ENCODE measurements around the gene ABCC9. TPM values are rescaled to one million over a fixed set of nuclear protein-coding genes. Genes with fewer than 3 reads are reported as not detected.

Gene ABCC9
- total RNA-seq, 1 donor from 2014 or later, result 0.17 TPM

- Histone ChIP-seq H3K4me3 (ENCODE audit: low read depth, low read length) (no peak overlapping the region), H3K27me3 (ENCODE audit: control insufficient read depth, insufficient read depth, low read length) (no peaks in the 10 kb centered on the region), H3K36me3 (ENCODE audit: control insufficient read depth, insufficient read depth, low read length) (no peaks in the 10 kb centered on the region)
- no peak for DNase-seq (ENCODE audit: low read depth)
- TF ChIP-seq CTCF (IDR thresholded peaks at IDR 0.05; ENCODE audit: insufficient read depth, low read length, poor library complexity, severe bottlenecking), result no peak
Observed at GRCh38 chr12:21825886-21826617, 115.2 kb downstream of the ABCC9 start.

GRCh38 chr12:21823581-21823980 is 117.6 kb downstream of the ABCC9 start:
- no peak for DNase-seq (ENCODE audit: low read depth)
- TF ChIP-seq CTCF (IDR thresholded peaks at IDR 0.05; ENCODE audit: insufficient read depth, low read length, poor library complexity, severe bottlenecking), result no peak

GRCh38 chr12:21819678-21820077 is 121.5 kb downstream of the ABCC9 start:
- H3K36me3 ChIP-seq (ENCODE audit: control insufficient read depth, insufficient read depth, low read length), result no peaks in the 10 kb centered on the region
- H3K27me3 ChIP-seq (ENCODE audit: control insufficient read depth, insufficient read depth, low read length), result no peaks in the 10 kb centered on the region
- H3K4me3 ChIP-seq (ENCODE audit: low read depth, low read length), result no peak overlapping the region
- no peak for TF ChIP-seq CTCF (IDR thresholded peaks at IDR 0.05; ENCODE audit: insufficient read depth, low read length, poor library complexity, severe bottlenecking)
- DNase-seq (ENCODE audit: low read depth), result no peak

More at GRCh38 chr12:21823581-21823980, 117.6 kb downstream of the ABCC9 start:
- Histone ChIP-seq H3K36me3 (ENCODE audit: control insufficient read depth, insufficient read depth, low read length) (no peaks in the 10 kb centered on the region), H3K4me3 (ENCODE audit: low read depth, low read length) (no peak overlapping the region), H3K27me3 (ENCODE audit: control insufficient read depth, insufficient read depth, low read length) (no peaks in the 10 kb centered on the region)

GRCh38 chr12:21819236-21819635 is 122.0 kb downstream of the ABCC9 start:
- no peak for DNase-seq (ENCODE audit: low read depth)
- Histone ChIP-seq H3K36me3 (ENCODE audit: control insufficient read depth, insufficient read depth, low read length) (no peaks in the 10 kb centered on the region), H3K4me3 (ENCODE audit: low read depth, low read length) (no peak overlapping the region), H3K27me3 (ENCODE audit: control insufficient read depth, insufficient read depth, low read length) (no peaks in the 10 kb centered on the region)
- TF ChIP-seq CTCF (IDR thresholded peaks at IDR 0.05; ENCODE audit: insufficient read depth, low read length, poor library complexity, severe bottlenecking), result no peak

- Histone ChIP-seq H3K36me3 (ENCODE audit: control insufficient read depth, insufficient read depth, low read length) (no peaks in the 10 kb centered on the region), H3K27me3 (ENCODE audit: control insufficient read depth, insufficient read depth, low read length) (no peaks in the 10 kb centered on the region), H3K4me3 (ENCODE audit: low read depth, low read length) (no peak overlapping the region)
- no peak for TF ChIP-seq CTCF (IDR thresholded peaks at IDR 0.05; ENCODE audit: insufficient read depth, low read length, poor library complexity, severe bottlenecking)
- no peak for DNase-seq (ENCODE audit: low read depth)
Observed at GRCh38 chr12:21818627-21819026, 122.6 kb downstream of the ABCC9 start.

All from kidney epithelial cell (primary cell).